ENCODE data around the gene SCNN1B.

DNA sequence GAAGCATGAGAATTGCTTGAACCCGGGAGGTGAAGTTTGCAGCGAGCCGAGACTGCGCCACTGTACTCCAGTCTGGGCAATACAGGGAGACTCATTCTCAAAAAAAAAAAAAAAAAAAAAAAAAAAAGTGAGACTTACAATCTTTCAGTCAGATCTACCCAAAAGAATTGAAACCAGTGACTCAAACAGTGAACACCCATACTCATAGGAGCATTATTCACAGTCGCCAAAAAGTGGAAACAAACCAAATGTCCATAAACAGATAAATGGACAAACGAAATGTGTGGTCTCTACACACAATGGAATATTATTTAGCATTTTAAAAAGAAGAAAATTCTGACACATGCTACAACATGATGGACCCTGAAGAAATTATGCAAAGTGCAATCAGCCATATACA is 9.1 kb upstream of the SCNN1B start:
- TF ChIP-seq, protein P1, sequence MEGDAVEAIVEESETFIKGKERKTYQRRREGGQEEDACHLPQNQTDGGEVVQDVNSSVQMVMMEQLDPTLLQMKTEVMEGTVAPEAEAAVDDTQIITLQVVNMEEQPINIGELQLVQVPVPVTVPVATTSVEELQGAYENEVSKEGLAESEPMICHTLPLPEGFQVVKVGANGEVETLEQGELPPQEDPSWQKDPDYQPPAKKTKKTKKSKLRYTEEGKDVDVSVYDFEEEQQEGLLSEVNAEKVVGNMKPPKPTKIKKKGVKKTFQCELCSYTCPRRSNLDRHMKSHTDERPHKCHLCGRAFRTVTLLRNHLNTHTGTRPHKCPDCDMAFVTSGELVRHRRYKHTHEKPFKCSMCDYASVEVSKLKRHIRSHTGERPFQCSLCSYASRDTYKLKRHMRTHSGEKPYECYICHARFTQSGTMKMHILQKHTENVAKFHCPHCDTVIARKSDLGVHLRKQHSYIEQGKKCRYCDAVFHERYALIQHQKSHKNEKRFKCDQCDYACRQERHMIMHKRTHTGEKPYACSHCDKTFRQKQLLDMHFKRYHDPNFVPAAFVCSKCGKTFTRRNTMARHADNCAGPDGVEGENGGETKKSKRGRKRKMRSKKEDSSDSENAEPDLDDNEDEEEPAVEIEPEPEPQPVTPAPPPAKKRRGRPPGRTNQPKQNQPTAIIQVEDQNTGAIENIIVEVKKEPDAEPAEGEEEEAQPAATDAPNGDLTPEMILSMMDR (IDR thresholded peaks at IDR 0.05) = no peak
- TF ChIP-seq EP300 (IDR thresholded peaks at IDR 0.05; ENCODE audit: low read depth) = no peak
